OCI-LY1 (cell line): ENCODE data around the gene HS3ST5.

Experiments
- H2AFZ ChIP-seq: fragments of 200-600 bp; sonication (generic), shearing (Covaris generic); 2 replicates; pipeline ENCODE4 v1.6.0; 2014; ENCODE audit warnings: antibody characterized with exemption, mild to moderate bottlenecking, low read length
- H3F3A ChIP-seq: fragments of 200-600 bp; sonication (generic), shearing (Covaris generic); 2 replicates; pipeline ENCODE4 v1.6.0; 2014; ENCODE audit warnings: mild to moderate bottlenecking, antibody characterized with exemption, low read length, moderate library complexity; ENCODE audit not compliant: insufficient read depth
- H3K27ac ChIP-seq: fragments of 200-600 bp; sonication (generic); 2 replicates; pipeline ENCODE4 v1.5.1; 2014; ENCODE audit warnings: low read length, mixed run types, mild to moderate bottlenecking, low read depth; ENCODE audit not compliant: poor library complexity, severe bottlenecking
- H3K27me3 ChIP-seq: fragments of 200-600 bp; sonication (generic); 2 replicates; pipeline ENCODE4 v1.6.0; 2014; ENCODE audit warnings: antibody characterized with exemption, mild to moderate bottlenecking, low read length, moderate library complexity; ENCODE audit not compliant: insufficient read depth
- H3K36me3 ChIP-seq: fragments of 200-600 bp; sonication (generic); 2 replicates; pipeline ENCODE4 v1.6.1; 2014; ENCODE audit warnings: mild to moderate bottlenecking, antibody characterized with exemption, low read length, moderate library complexity, mixed read lengths; ENCODE audit not compliant: insufficient read depth
- H3K4me1 ChIP-seq: fragments of 200-600 bp; sonication (generic); 2 replicates; pipeline ENCODE4 v1.5.1; 2014; ENCODE audit warnings: mild to moderate bottlenecking, low read length, moderate library complexity; ENCODE audit not compliant: insufficient read depth, severe bottlenecking
- H3K4me2 ChIP-seq: fragments of 200-600 bp; sonication (generic), shearing (Covaris generic); 2 replicates; pipeline ENCODE4 v1.6.1; 2014; ENCODE audit warnings: low read length
- H3K4me3 ChIP-seq: fragments of 200-600 bp; sonication (generic); 2 replicates; pipeline ENCODE4 v1.5.1; 2014; ENCODE audit warnings: low read length, low read depth, mild to moderate bottlenecking, mixed read lengths; ENCODE audit not compliant: poor library complexity, severe bottlenecking
- H3K79me2 ChIP-seq: fragments of 200-600 bp; shearing (Covaris generic); 2 replicates; pipeline ENCODE4 v1.6.1; 2016; ENCODE audit warnings: mixed run types, low read length, mixed read lengths; ENCODE audit not compliant: insufficient read depth
- H3K9ac ChIP-seq: fragments of 200-600 bp; sonication (generic), shearing (Covaris generic); 2 replicates; pipeline ENCODE4 v1.6.1; 2014; ENCODE audit warnings: mild to moderate bottlenecking, low read length, mixed read lengths
- H3K9me2 ChIP-seq: fragments of 200-600 bp; sonication (generic), shearing (Covaris generic); 2 replicates; pipeline ENCODE4 v1.6.1; 2014; ENCODE audit warnings: low read depth, mild to moderate bottlenecking, low read length, mixed read lengths
- H3K9me3 ChIP-seq: fragments of 200-600 bp; shearing (Covaris generic); 2 replicates; pipeline ENCODE4 v1.6.1; 2014; ENCODE audit warnings: low read length, mixed read lengths
- H4K20me1 ChIP-seq: fragments of 200-600 bp; sonication (generic), shearing (Covaris generic); 2 replicates; pipeline ENCODE4 v1.6.0; 2016; ENCODE audit warnings: mild to moderate bottlenecking, low read length; ENCODE audit not compliant: insufficient read depth
- EZH2 ChIP-seq: fragments of 200-600 bp; sonication (generic), shearing (Covaris generic); IDR thresholded peaks from 2 replicates; pipeline ENCODE4 v1.8.0; 2017; ENCODE audit warnings: borderline replicate concordance, mixed run types, mild to moderate bottlenecking, antibody characterized with exemption, low read length, moderate library complexity, mixed read lengths
- TF ChIP-seq, protein P1 (sequence below): fragments of 200-600 bp; sonication (generic), shearing (Covaris generic); IDR thresholded peaks from 2 replicates; pipeline ENCODE4 v1.5.1; 2017; ENCODE audit warnings: mild to moderate bottlenecking, antibody characterized with exemption, low read length, moderate library complexity, mixed read lengths

Gene HS3ST5

DNA sequence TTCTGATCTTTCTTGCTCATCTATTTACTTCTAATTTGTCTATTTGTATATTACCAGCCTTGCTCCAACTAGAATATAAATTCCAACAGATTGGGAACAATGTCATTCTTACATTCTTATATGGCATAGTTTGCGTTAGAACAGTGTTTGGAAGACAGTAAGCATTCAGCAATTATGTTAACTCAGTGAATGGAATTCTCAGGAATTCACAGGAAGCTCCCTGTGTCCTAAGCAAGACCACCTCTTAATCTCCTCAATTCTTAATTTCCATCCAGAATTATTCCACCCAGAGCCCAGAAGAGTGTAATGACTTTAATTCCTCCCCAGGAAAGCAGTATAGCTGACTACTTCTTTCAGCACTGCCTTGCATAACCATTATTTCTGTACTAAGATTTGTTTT lies 18.2 kb upstream of the HS3ST5 start:
- Histone ChIP-seq H3K36me3 (no peaks in the 10 kb centered on the region), H3K27me3 (no peaks in the 10 kb centered on the region), H3K27ac (no peak overlapping the region), H3K79me2 (no peaks in the 10 kb centered on the region), H3K9me2 (no peaks in the 10 kb centered on the region), H3K9ac (no peak overlapping the region), H3F3A (no peaks in the 10 kb centered on the region), H2AFZ (no peak overlapping the region), H4K20me1 (no peaks in the 10 kb centered on the region), H3K4me1 (no peaks in the 10 kb centered on the region), H3K4me3 (no peak overlapping the region), H3K9me3 (no peaks in the 10 kb centered on the region), H3K4me2 (no peak overlapping the region)
- TF ChIP-seq, protein P1, sequence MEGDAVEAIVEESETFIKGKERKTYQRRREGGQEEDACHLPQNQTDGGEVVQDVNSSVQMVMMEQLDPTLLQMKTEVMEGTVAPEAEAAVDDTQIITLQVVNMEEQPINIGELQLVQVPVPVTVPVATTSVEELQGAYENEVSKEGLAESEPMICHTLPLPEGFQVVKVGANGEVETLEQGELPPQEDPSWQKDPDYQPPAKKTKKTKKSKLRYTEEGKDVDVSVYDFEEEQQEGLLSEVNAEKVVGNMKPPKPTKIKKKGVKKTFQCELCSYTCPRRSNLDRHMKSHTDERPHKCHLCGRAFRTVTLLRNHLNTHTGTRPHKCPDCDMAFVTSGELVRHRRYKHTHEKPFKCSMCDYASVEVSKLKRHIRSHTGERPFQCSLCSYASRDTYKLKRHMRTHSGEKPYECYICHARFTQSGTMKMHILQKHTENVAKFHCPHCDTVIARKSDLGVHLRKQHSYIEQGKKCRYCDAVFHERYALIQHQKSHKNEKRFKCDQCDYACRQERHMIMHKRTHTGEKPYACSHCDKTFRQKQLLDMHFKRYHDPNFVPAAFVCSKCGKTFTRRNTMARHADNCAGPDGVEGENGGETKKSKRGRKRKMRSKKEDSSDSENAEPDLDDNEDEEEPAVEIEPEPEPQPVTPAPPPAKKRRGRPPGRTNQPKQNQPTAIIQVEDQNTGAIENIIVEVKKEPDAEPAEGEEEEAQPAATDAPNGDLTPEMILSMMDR, result no peak
- no peak for TF ChIP-seq EZH2

DNA sequence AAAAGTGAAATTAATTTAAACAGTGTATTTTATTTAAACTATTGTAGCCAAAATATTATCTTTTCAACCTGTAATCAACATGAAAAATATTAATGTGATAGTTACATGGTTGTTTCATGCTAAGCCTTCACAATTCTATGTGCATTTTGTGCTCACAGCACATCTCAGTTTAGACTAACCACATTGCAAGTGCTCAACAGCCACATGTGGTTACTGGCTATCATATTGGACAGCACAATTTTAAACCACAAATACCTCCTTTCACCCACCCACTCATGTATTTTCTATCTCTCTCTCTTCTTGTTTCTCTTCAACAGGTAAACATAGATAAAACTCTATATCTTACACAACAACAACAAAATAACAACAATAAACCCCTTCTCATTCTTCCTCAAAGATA lies 12.5 kb upstream of the HS3ST5 start:
- H3K4me2 ChIP-seq, result no peak overlapping the region
- H2AFZ ChIP-seq, result no peak overlapping the region
- H3K4me3 ChIP-seq, result no peak overlapping the region

DNA sequence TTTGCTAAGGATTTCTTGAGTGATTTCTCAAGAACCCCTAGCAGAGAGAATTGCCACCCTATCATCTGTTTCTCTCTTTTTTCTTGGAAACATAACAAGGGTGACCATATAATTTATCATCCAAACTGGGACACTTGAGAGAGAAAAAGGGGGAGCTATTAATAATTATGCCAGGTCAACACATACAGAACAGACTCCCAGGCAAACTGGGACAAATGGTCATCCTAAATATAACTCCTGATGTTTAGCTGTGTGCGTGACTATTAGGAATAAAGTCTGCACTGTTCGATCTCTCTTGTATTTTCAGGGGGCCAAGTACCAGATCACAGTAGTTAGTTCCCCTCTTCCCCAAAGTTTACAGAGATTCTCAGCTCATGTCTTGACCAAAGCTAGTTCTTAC lies 11.7 kb upstream of the HS3ST5 start:
- H3K4me1 ChIP-seq, result no peaks in the 10 kb centered on the region
- H3K4me2 ChIP-seq, result no peak overlapping the region
- H3F3A ChIP-seq, result no peaks in the 10 kb centered on the region
- no peaks in the 10 kb centered on the region for H3K27me3 ChIP-seq
- H3K9me3 ChIP-seq, result no peaks in the 10 kb centered on the region
- no peak overlapping the region for H3K4me3 ChIP-seq
- no peaks in the 10 kb centered on the region for H4K20me1 ChIP-seq
- H2AFZ ChIP-seq, result no peak overlapping the region
- TF ChIP-seq EZH2, result no peak
- TF ChIP-seq, protein P1, result no peak
- H3K36me3 ChIP-seq, result no peaks in the 10 kb centered on the region
- H3K79me2 ChIP-seq, result no peaks in the 10 kb centered on the region
- no peak overlapping the region for H3K27ac ChIP-seq
- H3K9ac ChIP-seq, result no peak overlapping the region
- H3K9me2 ChIP-seq, result no peaks in the 10 kb centered on the region

More for the DNA sequence above, 12.5 kb upstream of the HS3ST5 start:
- Histone ChIP-seq H4K20me1 (no peaks in the 10 kb centered on the region), H3K9ac (no peak overlapping the region), H3K79me2 (no peaks in the 10 kb centered on the region), H3K27ac (no peak overlapping the region), H3K4me1 (no peaks in the 10 kb centered on the region), H3K36me3 (no peaks in the 10 kb centered on the region), H3F3A (no peaks in the 10 kb centered on the region), H3K9me2 (no peaks in the 10 kb centered on the region), H3K27me3 (no peaks in the 10 kb centered on the region), H3K9me3 (no peaks in the 10 kb centered on the region)
- TF ChIP-seq, protein P1, result no peak
- no peak for TF ChIP-seq EZH2
